Cortex of kidney (tissue), 1 donor: ENCODE data around the gene ADCY5.

ENCODE experiments used
- DNase-seq: peaks from one replicate; lab custom pipeline; 2025; lab: John Stamatoyannopoulos, UW

The ADCY5 gene

DNA sequence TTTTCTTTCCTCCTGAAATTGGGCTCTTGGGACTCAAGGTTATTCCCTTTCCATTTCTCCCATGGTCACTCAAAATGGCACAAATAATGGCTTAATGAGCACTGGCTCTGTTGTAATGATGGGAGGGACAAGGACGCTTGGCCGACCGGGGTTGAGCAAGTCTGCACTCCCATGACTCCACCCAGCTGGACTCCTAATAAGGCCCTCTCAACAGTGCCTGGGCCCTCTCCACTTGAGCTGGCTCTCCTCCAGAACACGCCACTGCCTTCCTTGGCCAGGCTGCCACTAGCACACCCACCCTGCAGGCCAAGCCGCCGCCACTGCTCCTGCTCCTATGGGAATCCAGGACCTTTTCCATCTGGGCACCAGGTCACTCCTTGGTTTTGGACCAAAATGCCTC lies 42.3 kb downstream of the ADCY5 start:
- no peak for DNase-seq

DNA sequence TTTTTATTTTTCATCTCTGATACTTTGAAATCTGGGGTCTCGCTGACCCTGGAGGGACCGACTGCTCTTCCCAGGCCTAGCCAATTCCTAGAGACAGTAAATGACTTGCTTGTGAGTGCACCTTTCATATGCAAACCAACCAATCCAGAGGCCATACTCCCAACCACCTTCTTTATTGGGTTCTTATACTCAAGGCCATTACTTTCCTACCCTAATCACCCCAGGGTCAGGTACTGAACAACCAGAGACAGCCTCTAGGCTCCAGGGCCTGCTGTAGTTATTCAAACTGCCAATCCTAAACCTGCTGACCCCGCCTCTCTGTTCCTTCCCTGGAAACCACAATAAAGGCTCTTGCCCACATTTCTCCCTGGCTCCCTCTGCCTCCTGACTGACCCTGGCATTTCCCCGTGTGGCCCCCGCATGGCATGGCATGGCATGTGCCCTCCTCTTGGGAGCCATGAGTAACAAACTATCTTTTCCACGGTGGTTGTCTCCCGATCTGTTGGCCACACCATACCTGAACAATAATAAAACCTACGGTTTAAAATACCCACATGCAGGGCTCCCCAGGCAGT lies 42.9 kb downstream of the ADCY5 start:
- DNase-seq: no peak

DNA sequence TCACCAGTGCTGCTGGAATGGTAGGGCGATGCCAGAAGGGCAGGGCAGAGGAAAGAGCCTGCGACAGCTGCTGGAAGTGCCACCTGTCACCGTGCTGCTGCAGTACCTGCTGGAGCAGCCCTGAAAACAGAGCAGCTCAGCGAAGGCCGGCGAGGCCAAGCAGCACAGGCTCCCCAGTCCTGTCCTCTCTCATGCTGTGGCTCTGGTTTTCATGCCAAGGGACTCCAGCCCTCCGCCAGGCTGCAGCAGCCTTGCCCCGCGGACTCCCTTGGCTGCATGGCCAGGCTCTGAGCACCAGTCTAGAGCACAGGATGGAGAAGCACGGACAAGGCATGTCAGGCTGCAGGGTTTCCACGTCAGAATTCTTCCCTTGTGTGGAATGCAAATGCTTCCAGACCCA lies 43.9 kb downstream of the ADCY5 start:
- no peak for DNase-seq

DNA sequence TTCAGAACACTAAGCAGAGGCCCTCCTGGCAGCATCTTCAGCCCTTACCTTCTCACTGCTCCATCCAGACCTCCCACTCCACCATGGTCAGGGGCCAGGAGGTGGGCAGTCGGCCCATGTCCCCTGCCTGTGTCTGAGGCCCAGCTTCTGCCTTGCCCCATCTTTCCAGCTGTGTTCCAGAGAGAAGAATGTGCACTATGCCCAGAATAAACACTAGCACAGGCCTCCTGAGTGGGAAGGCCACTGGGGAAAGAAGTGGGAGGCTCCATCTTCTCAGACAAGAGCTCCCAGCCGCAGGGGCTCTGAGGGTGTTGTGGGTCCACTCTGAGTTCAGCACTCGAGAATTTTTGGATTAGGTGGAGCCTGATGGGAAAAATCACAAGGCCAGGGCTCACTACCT lies 44.5 kb downstream of the ADCY5 start:
- DNase-seq: no peak

DNA sequence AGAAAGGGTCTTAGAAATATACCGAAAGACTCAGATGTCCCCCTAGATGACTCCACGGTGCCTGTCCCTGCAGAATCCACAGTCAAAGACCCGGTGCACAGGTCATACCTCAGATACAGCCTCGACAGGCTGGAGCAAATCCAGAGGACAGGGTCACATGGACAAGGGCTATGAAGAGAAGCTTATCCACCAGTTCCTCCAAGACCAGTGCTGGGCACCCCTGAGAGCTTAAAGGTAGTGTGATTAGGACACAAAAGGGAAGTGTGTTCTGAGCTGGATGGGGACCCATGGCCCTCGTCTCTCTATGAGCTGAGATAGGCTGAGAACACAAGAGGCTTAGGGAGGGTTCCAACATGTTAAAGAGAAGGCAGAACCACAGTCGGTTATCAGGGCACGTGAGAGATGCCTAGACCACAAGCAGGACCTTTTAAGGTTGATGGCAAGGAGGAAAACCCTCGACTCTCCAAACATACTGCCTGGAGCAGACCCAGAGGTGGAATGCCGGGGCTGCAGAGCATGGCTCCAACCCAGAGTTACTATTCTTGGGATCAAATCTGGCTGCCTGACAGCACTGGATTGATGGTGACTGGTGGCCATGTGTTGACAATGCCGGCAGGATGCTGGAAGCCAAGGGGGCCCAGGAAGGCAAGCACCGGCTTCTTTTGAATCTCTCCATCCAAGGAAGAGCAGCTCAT lies 46.9 kb downstream of the ADCY5 start:
- no peak for DNase-seq

DNA sequence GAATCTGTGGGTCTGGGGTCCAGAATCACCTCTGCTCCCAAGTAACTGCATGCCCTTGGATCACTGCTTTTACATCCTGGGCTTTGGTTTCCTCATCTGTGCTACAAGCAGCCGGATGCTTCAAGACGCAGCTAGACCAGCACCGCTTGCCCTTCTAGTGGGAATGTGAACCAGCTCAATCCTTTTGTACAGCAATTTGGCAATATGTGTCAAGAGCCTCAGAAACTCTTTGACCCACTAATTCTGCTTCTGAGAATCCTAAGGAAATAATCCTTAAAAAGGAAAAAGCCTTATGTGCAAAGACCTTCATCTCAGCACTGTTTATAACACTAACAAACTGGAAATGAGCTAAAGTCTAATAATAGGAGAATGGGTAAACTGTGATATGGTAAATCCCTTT lies 48.7 kb downstream of the ADCY5 start:
- DNase-seq: no peak

DNA sequence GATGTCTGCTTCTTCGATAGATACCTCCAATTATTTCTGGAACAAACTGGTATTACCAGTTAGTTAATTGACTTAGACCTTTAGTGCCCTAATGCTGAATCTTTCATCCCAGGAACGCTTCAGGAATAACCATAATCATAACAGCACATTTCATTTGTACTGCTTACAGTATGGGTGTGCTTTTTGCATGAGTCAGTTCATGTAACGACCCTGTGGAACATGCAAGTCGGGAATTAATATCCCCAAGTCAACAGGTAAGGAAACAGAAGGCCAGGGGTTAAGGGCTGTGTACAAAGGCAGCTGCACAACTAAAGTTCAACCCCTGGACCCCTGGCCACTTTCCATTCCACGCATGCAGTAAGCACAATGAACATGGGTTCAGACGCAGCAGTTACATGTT lies 49.2 kb downstream of the ADCY5 start:
- DNase-seq: no peak

DNA sequence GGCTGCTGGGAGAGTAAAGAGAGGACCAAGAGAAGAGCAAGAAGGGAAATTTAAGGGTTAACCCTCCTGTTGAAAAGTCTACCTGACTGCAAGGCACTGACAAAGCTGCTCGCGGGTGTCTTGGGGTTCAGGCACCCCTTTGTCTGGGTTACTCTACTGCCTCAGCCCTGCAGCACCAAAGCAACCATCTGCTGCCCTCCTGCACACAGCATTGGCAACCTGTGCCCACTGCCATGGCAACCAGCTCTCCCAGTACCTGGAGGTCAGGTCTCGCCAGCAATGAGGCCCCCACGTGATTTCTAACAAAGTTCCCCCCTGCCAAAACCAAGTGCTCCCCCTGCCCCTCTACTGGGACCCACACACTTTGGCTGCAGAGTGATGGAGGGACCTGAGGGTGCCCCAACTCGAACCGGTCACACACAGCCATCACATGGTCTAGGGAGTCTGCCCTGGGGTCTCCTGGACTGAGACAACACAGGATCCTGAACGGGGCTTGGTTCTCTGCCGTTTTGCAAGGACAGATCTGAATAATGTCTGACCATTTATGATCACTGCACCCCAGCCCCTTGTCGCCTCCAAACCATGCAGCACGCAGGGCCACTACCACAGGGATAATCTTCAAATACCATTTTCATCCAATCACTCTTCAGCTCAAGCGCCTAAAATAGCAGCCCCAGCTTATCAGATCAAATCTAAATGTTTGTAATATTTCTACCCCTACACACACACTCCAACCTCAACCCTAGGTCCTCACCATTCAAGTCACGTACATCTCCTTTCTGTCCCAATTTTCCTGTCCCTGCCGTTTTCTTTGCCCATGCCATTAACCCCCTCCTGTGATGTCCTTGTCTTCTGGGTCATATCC lies 50.7 kb downstream of the ADCY5 start:
- no peak for DNase-seq

DNA sequence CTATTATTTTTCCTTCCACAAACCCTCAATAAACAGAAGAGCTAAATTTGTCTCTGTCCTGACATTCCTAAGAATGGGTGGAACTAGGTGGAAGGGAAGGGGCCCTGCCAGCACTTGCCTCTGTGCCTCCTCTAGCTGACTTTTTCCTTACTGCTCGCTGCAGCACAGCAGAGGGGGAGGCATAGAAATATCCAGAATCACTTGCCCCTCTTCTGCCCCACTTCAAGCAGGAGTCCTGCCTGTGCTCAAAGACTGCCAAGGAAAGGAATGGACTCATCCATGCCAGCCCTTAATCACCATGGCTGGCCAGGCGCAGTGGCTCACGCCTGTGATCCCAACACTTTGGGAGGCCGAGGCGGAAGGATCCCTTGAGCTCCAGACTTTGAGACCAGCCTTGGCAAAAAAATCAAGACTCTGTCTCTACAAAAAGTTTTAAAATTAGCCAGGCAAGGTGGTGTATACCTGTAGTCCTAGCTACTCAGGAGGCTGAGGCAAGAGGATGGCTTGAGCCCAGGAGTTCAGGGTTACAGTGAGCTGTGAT lies 51.8 kb downstream of the ADCY5 start:
- DNase-seq: no peak

DNA sequence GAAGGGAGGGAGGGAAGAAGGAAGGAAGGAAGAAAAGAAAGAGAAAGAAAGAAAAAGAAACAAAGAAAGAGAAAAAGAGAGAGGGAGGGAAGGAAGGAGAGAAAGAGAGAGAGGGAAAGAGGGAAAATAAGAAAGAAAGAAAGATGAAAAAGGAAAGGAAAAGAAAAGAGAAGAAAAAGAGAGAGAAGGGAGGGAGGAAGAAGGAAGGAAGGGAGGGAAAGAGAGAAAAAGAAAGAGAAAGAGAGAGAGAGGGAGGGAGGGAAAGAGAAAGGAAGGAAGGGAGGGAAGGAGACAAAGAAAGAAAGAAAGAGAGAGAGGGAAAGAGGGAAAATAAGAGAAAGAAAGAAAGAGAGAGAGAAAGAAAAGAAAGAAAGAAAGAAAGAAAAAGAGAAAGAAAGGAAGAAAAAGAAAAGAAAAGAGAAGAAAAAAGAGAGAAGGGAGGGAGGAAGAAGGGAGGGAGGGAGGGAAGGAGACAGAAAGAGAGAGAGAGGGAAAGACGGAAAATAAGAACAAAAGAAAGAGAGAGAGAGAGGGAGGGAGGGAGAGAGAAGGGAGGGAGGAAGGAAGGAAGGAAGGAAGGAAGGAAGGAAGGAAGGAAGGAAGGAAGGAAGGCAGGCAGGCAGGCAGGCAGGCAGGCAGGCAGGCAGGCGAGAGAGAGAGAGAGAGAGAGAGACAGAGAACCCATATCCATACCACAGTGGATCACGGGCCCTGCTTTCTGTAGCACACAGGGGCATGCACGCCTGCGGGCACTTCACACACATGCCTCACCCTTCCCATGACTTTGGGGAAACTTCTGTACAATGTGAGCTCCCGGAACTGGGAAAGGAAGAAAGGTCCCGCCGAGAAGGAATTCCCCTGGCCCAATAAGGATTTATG lies 52.5 kb downstream of the ADCY5 start:
- no peak for DNase-seq

DNA sequence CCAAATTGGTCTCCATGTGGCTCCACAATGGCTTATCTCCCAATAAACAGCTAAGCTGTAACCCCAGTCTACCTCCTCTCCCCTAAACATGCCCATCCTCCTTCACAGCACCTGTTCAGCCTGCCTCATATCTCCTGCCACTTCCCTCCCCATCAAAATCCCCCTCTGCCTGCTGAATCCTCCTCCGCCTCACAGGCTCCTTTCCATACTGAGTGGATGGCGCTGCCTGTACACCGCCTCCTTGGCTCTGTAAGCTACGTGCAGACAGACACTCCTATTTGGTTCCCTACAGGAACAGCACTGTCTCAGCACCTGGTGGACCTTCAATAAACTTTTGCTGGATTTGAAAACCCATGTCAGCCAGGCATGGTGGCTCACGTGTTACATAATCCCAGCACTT lies 53.7 kb downstream of the ADCY5 start:
- no peak for DNase-seq

DNA sequence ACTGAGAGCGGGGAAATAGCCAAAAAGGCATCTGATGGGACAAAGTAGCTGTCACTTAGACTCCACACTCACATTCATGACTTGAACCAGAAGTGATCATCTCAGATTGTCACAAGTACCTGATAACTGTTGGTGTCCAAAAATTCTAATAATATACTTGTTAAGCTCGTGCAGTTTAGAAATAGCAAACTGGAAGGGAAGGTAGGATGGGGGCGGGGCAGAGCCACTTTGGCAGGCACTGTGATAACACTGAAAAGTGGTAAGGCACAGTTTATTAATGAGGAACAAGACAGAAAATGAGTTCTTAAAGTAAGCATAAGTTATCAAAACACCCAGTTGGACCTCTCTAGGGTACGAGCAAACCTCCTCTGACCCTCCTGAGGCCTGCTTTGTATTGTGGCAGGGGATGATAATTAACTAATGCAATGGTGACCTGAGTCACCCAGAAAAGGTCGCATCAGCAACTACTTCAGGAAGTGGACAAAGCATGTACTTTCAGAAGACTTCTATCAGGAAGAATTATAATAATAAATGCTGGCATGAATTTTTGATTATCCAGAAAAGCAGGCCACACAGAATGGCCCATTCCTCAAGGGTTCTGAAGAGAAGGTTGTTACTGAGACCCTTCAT lies 54.4 kb downstream of the ADCY5 start:
- DNase-seq: no peak

DNA sequence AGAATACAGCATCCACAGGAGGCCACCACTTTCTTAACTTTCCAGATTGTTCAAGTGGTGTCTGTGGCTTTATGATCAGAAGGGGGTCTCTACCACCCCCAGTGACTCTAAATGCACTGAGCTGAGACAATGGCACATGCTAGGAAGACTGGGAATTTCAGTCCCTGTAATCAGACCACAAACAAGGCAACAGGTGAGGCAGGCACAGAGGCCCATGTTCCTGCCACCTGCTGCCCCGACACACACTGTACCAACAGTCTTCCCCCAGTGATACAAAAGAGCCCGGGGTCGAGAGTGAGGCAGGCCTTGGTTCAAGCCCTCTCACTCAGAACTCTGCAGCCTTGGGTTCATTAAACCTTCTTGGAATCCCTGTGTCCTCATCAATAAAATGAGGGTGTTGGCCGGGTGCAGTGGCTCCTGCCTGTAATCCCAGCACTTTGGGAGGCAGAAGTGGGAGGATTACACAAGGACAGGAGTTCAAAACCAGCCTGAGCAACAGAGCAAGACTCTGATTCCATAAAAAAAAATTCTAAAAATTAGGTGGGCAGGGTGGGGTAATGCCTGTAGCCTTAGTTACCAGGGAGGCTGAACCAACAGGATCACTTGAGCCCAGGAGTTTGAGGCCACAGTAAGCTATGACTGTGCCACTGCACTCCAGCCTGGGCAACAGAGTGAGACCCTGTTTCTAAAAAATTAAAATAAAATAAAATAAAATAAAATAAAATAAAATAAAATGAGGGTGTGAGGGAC lies 55.8 kb downstream of the ADCY5 start:
- DNase-seq: no peak

DNA sequence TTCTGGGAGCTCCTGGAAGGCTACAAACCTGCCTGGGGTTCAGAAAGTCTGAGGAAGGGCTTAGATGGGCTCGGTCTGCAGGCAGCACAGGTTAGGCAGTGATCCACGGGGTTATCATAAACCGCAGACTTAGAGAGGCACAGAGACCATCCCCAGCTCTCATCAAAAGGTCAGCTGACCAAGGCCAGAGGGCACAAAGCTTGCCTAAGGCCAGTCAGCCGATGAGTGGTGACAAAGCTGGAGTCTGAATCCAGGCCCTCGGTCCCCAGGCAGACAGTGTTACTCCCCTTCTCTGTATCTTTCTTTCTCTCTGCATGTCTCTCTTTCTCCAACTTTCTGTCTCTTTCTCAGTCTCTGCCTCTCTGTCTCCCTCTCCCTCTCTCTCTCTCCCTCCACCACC lies 56.5 kb downstream of the ADCY5 start:
- DNase-seq: no peak

DNA sequence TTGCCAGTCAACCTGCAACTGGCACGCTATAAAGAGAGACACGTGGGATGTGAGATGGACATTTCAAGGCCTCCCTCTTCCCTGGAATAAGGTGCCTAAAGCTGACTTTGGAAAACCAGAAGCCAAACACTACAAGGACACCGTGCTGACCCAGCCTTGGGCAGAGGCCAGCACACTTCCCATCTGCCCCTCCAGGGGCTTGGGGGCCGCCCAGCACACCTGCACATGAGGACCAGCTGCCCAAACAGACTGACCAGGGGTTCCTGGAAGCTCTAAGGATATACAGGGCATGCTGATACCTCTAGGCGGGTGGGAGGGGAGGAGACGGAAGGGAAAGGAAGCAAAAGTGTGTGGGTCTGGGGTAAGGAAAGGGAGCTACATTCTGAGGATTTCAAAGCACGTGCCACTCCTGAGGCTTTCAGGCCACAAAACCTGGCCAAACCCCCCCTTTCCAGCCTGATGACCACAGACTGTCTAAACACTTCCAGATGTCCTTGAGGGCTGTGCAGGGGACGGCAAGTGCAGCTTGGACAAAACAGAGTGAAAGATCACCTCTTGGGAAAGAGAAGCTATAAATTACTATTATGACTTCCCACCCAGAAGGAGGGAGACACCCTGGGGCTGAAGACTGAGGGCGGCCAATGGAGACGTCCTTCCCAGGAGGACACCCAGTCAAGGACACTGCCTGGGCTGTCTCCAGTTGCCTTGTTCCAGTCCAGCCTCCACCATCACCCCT lies 57.9 kb downstream of the ADCY5 start:
- DNase-seq: no peak

DNA sequence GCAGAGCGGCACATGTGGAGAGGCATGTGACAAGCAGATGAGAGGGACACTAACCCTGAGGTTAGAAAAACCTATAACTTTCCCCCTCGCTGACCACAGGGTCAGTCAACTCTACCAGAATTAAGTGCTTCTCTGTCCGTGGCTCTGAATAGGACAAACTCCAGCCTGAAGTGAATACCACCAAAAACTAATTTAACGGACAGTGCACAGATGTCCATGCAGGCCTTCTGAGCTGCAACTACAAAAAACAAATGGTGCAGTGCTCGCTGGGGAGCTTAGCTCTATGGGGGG lies 59.3 kb downstream of the ADCY5 start:
- no peak for DNase-seq

DNA sequence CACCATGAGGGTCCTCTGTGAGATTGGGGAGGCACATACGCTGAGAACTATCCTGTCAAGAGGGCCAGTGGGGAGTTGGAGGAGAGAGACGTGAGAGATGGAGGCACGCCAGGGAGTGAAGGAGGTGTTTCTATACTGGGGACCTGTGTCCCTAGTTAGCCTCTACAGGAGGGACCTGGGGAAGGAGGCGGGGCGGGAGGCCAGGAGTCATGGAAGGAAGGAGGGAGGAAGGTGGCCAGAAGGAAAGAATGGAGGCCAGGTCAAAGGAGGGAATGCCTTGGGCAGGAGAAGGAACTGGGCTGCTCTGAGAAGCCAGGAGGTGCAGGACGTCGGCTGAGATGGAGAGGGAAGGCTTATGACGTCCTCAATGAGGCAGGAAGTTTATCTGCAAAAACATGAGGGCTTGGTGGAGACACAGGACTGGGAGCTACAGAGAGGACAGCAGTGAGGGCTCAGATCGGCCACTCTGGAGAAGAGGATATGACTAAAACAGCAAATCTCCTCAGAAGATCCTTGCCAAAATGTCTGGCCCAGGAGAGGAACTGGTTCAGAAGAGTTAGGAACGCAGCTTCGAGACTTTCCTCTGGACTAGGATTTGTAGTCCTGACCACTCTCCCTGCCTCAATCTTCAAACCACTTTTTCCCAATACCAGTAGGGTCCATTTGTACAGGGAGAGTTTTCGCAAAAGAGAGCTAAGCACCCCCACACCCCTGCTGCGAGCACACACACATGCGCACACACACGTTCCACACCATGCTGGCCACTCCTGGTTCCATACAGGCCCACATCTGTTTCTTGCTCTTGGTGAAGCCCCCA lies 59.9 kb downstream of the ADCY5 start:
- DNase-seq: no peak

DNA sequence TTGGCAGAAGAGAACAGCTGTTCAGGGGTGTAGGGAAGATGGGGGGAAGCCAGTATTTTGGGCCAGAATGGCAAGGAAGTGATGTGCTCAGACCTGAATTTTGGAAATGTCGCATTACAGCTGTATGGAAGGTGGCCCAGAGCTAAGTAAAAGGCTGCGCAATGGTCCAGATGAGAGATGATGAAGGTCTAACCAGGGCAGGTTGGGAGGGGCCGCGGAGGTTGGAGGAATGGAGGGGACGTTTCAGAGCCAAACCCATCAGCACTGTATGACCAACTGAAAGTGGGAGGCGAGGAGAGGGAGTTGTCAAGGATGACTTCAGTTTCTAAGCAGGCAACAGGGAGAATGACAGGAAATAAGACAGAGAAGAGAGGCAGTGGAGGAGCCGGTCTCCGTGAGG lies 60.8 kb downstream of the ADCY5 start:
- DNase-seq: no peak

DNA sequence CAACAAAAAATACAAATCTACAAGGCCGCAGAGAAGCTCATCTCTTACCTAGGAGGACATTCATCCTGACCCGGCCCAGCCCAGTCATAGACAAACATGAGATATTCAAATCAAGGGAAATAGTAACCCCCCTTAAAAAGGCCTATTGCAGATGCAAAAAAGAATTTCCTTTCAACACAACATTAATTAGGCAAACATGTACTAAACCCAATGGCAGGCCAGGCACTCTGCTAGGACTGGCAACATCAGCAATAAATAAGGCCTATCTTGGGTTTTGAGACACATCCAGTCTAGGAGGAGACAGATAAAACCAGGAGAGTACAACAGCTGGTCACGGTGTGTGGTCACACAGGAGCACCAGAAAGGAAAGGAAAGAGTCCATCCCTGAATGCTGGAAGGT lies 61.4 kb downstream of the ADCY5 start:
- no peak for DNase-seq
